H1 (cell line): Measurements from ENCODE around the gene ZBTB40. TPM values are rescaled to one million over a fixed set of nuclear protein-coding genes. Genes with fewer than 3 reads are reported as not detected.

Source experiments
- CTCF ChIA-PET: fragments of 300-600 bp; sonication (Branson Sonifier 250); formaldehyde crosslinking; loops from one replicate; lab custom pipeline; 2021; ENCODE audit not compliant: partially characterized antibody; lab: Charles Lee
- POLR2A ChIA-PET: fragments of 300-600 bp; sonication (Branson Sonifier 250); formaldehyde crosslinking; loops from one replicate; lab custom pipeline; 2021; ENCODE audit warnings: inconsistent platforms; ENCODE audit not compliant: partially characterized antibody; lab: Charles Lee
- DNase-seq, 2 experiments: peaks; one replicate each; pipeline versions ENCODE4 v3.0.0 to v3.0.0-alpha.2; 2010 to 2022; ENCODE audit warnings: low spot score in 2 of 2, low read depth in 1 of 2, mixed read lengths in 1 of 2
- FAIRE-seq: peaks from 2 replicates; lab custom pipeline; 2011; peaks lifted over from hg19 to GRCh38; lab: Jason Lieb, UNC
- H2AFZ ChIP-seq: 2 replicates; pipeline ENCODE4 v1.8.1; 2012; ENCODE audit warnings: low read length, inconsistent platforms
- H2AK5ac ChIP-seq: 2 replicates; pipeline ENCODE4 v1.6.1; 2013; ENCODE audit warnings: low read depth, low read length
- H2BK120ac ChIP-seq: replicated peaks from 2 replicates; pipeline ENCODE3; 2013; ENCODE audit warnings: low read depth, low read length, inconsistent platforms
- H2BK12ac ChIP-seq: 2 replicates; pipeline ENCODE4 v1.6.1; 2013; ENCODE audit warnings: low read depth, low read length
- H2BK15ac ChIP-seq: 2 replicates; pipeline ENCODE4 v1.6.1; 2013; ENCODE audit warnings: low read length
- H2BK20ac ChIP-seq: 2 replicates; pipeline ENCODE4 v1.6.1; 2013; ENCODE audit warnings: low read length
- H2BK5ac ChIP-seq: 2 replicates; pipeline ENCODE4 v1.6.1; 2013; ENCODE audit warnings: low read depth, low read length
- H3K14ac ChIP-seq: 2 replicates; pipeline ENCODE4 v1.6.1; 2013; ENCODE audit warnings: inconsistent platforms; ENCODE audit not compliant: insufficient read length
- H3K18ac ChIP-seq: 2 replicates; pipeline ENCODE4 v1.6.1; 2013; ENCODE audit warnings: low read length; ENCODE audit errors: extremely low read depth
- H3K23ac ChIP-seq: 2 replicates; pipeline ENCODE4 v1.6.1; 2013; ENCODE audit warnings: inconsistent platforms; ENCODE audit not compliant: insufficient read length
- H3K23me2 ChIP-seq: 2 replicates; pipeline ENCODE4 v1.6.1; 2013; ENCODE audit warnings: low read depth, low read length
- H3K27ac ChIP-seq: 2 replicates; pipeline ENCODE4 v1.6.1; 2011; ENCODE audit warnings: low read depth, low read length, inconsistent platforms
- H3K27me3 ChIP-seq, 4 experiments: replicated peaks in 1 of 4; 1 replicate in 1 of 4; 2 replicates in 3 of 4; pipeline versions ENCODE4 v1.6.1 to v1.8.1; 2011 to 2013; ENCODE audit warnings: low read length in 3 of 4, mild to moderate bottlenecking in 3 of 4, inconsistent platforms in 2 of 4, mixed read lengths in 2 of 4, moderate library complexity in 1 of 4; ENCODE audit not compliant: control insufficient read depth in 3 of 4, insufficient read depth in 3 of 4; ENCODE audit errors: extremely low read depth in 1 of 4
- H3K36me3 ChIP-seq, 4 experiments: 2 replicates each; pipeline versions ENCODE4 v1.6.1 to v1.8.1; 2011 to 2013; ENCODE audit warnings: mild to moderate bottlenecking in 4 of 4, low read length in 3 of 4, moderate library complexity in 2 of 4, control low read depth in 1 of 4, inconsistent platforms in 1 of 4; ENCODE audit not compliant: insufficient read depth in 4 of 4, control insufficient read depth in 2 of 4
- H3K4ac ChIP-seq: replicated peaks from 2 replicates; pipeline ENCODE3; 2013; ENCODE audit warnings: low read length, low read depth, mixed read lengths, inconsistent platforms; ENCODE audit not compliant: insufficient read length
- H3K4me1 ChIP-seq, 4 experiments: replicated peaks in 1 of 4; 1 replicate in 1 of 4; 2 replicates in 3 of 4; pipeline versions ENCODE4 v1.6.1 to v1.8.1; 2011 to 2013; ENCODE audit warnings: low read length in 3 of 4, inconsistent platforms in 2 of 4, mixed read lengths in 1 of 4; ENCODE audit not compliant: insufficient read depth in 4 of 4, control insufficient read depth in 3 of 4
- H3K4me2 ChIP-seq, 2 experiments: 2 replicates each; pipeline versions ENCODE4 v1.6.1 to v1.8.1; 2011 to 2013; ENCODE audit warnings: low read depth in 2 of 2, low read length in 2 of 2, control low read depth in 1 of 2, inconsistent platforms in 1 of 2, mild to moderate bottlenecking in 1 of 2; ENCODE audit not compliant: insufficient read depth in 1 of 2
- H3K4me3 ChIP-seq, 4 experiments: fragments of 200-600, 300-600 bp in 1 of 4; sonication (generic), shearing (Covaris generic), sonication (Bioruptor Twin) in 1 of 4; 2 replicates each; pipeline versions ENCODE4 v1.5.1 to v1.8.1; 2011 to 2016; ENCODE audit warnings: low read length in 4 of 4, low read depth in 3 of 4, control low read depth in 2 of 4, inconsistent platforms in 2 of 4, mild to moderate bottlenecking in 2 of 4, mixed read lengths in 1 of 4, moderate library complexity in 1 of 4; ENCODE audit not compliant: insufficient read depth in 2 of 4; ENCODE audit errors: extremely low read depth in 1 of 4
- H3K56ac ChIP-seq: replicated peaks from 2 replicates; pipeline ENCODE3; 2013; ENCODE audit warnings: low read depth, mild to moderate bottlenecking, mixed read lengths, low read length, inconsistent platforms; ENCODE audit not compliant: insufficient read length
- H3K79me1 ChIP-seq: 2 replicates; pipeline ENCODE4 v1.6.1; 2013; ENCODE audit warnings: low read depth, low read length, control low read depth
- H3K79me2 ChIP-seq, 2 experiments: 2 replicates each; pipeline versions ENCODE4 v1.6.1 to v1.8.1; 2012 to 2013; ENCODE audit warnings: low read length in 2 of 2, mild to moderate bottlenecking in 2 of 2, inconsistent platforms in 1 of 2; ENCODE audit not compliant: insufficient read depth in 2 of 2, control insufficient read depth in 1 of 2
- H3K9ac ChIP-seq, 4 experiments: replicated peaks in 1 of 4; 1 replicate in 1 of 4; 2 replicates in 3 of 4; pipeline versions ENCODE4 v1.6.1 to v1.8.1; 2011 to 2013; ENCODE audit warnings: low read depth in 3 of 4, low read length in 3 of 4, control low read depth in 2 of 4, mild to moderate bottlenecking in 2 of 4, moderate library complexity in 2 of 4, inconsistent platforms in 1 of 4; ENCODE audit errors: extremely low read depth in 1 of 4
- H3K9me3 ChIP-seq, 2 experiments: 2 replicates each; pipeline versions ENCODE4 v1.6.1 to v1.8.1; 2012 to 2013; ENCODE audit warnings: mild to moderate bottlenecking in 2 of 2, moderate library complexity in 2 of 2, control low read depth in 1 of 2, inconsistent platforms in 1 of 2, low read depth in 1 of 2, low read length in 1 of 2, mixed read lengths in 1 of 2; ENCODE audit not compliant: insufficient read depth in 2 of 2
- H4K20me1 ChIP-seq, 2 experiments: replicated peaks in 1 of 2; 2 replicates each; pipeline versions ENCODE3 to v1.8.1; 2011 to 2013; ENCODE audit warnings: inconsistent platforms in 2 of 2, low read length in 2 of 2, mild to moderate bottlenecking in 1 of 2; ENCODE audit not compliant: insufficient read depth in 2 of 2, control insufficient read depth in 1 of 2
- H4K5ac ChIP-seq: 2 replicates; pipeline ENCODE4 v1.6.1; 2013; ENCODE audit warnings: low read length, low read depth, mixed read lengths, inconsistent platforms; ENCODE audit not compliant: insufficient read length
- H4K8ac ChIP-seq: 2 replicates; pipeline ENCODE4 v1.8.0; 2013; ENCODE audit warnings: mild to moderate bottlenecking, moderate library complexity, low read length, inconsistent platforms; ENCODE audit not compliant: insufficient read depth; ENCODE audit errors: extremely low read depth
- H4K91ac ChIP-seq: replicated peaks from 2 replicates; pipeline ENCODE3; 2013; ENCODE audit warnings: low read length, mixed read lengths, inconsistent platforms; ENCODE audit not compliant: insufficient read length
- BACH1 ChIP-seq: IDR thresholded peaks from 2 replicates; pipeline ENCODE4 v1.6.1; 2012; ENCODE audit warnings: low read length, improper control_type of control experiment
- CBX5 ChIP-seq: fragments of 300-800, 300-1000 bp; sonication (generic); IDR thresholded peaks from 2 replicates; pipeline ENCODE4 v1.7.1; 2016; ENCODE audit warnings: antibody characterized with exemption, low read length, low read depth
- CHD1 ChIP-seq: IDR thresholded peaks from 2 replicates; pipeline ENCODE4 v1.6.1; 2012; ENCODE audit warnings: low read depth, low read length, improper control_type of control experiment
- CHD2 ChIP-seq: IDR thresholded peaks from 2 replicates; pipeline ENCODE4 v1.6.1; 2012; ENCODE audit warnings: low read length, improper control_type of control experiment
- KDM5A ChIP-seq: fragments of 200-600 bp; IDR thresholded peaks from 2 replicates; pipeline ENCODE4 v1.7.1; 2012; ENCODE audit warnings: mild to moderate bottlenecking, low read length, inconsistent platforms, mixed read lengths
- SRF ChIP-seq: IDR thresholded peaks from 2 replicates; pipeline ENCODE4 v1.6.1; 2011; ENCODE audit warnings: mild to moderate bottlenecking, low read depth, low read length, moderate library complexity
- SUZ12 ChIP-seq: fragments of 200-600 bp; sonication (generic); IDR thresholded peaks from 2 replicates; pipeline ENCODE4 v1.6.1; 2012; ENCODE audit warnings: mild to moderate bottlenecking, inconsistent platforms, low read length, moderate library complexity, mixed read lengths
- TEAD4 ChIP-seq: IDR thresholded peaks from 2 replicates; pipeline ENCODE4 v1.6.1; 2012; ENCODE audit warnings: low read depth, low read length, inconsistent platforms, mixed read lengths
- WGBS, 2 experiments: shearing (Covaris generic) in 1 of 2; methylation state at CpG; one replicate each; pipeline versions ENCODE4 v1.1.6 to v1.1.7; 2013 to 2015; ENCODE audit warnings: low lambda C conversion rate in 2 of 2, mixed read lengths in 2 of 2, inconsistent platforms in 1 of 2, low coverage in 1 of 2, missing lambda C conversion rate in 1 of 2; ENCODE audit not compliant: insufficient replicate concordance in 2 of 2, insufficient coverage in 1 of 2, insufficient read length in 1 of 2; ENCODE audit errors: extremely low coverage in 1 of 2, missing lambda C conversion rate in 1 of 2; 5-methylcytosine and 5-hydroxymethylcytosine counted together
- polyA plus RNA-seq, 7 experiments: library from polyadenylated mRNA; depleted of rRNA in 3 of 7; stranded (reverse) in 5 of 7; unstranded in 2 of 7; fragments of >200 nt in 5 of 7; fragments of 200-250 nt in 2 of 7; gene quantifications; 1 replicate in 5 of 7; 2 replicates in 1 of 7; 4 replicates in 1 of 7; pipeline versions ENCODE4 v1.2.1 to v1.2.3, GENCODE V29; 2011 to 2013; ENCODE audit warnings: missing spikeins in 2 of 7, mixed read lengths in 2 of 7
- total RNA-seq: library from RNA; stranded (reverse); fragmentation: NEBNext Ultra II Directional; extraction: Animal tissue kit (Norgen Biotek cat#: 25700); gene quantifications from 2 replicates; pipeline ENCODE4 v1.2.1, GENCODE V29; 2021
- TF ChIP-seq, protein P1 (sequence below), 3 experiments: IDR thresholded peaks; 1 replicate in 2 of 3; 2 replicates in 1 of 3; pipeline versions ENCODE4 v1.5.1 to v1.6.1; 2011; ENCODE audit warnings: low read length in 3 of 3, mild to moderate bottlenecking in 3 of 3, inconsistent platforms in 2 of 3, low read depth in 1 of 3, moderate library complexity in 1 of 3; ENCODE audit not compliant: insufficient read depth in 1 of 3; ENCODE audit errors: control extremely low read depth in 1 of 3
- TF ChIP-seq, protein P2 (sequence below): IDR thresholded peaks from 2 replicates; pipeline ENCODE4 v1.6.1; 2011; ENCODE audit warnings: low read depth, mild to moderate bottlenecking, low read length; ENCODE audit not compliant: insufficient read depth

The ZBTB40 gene
- total and polyA plus RNA-seq, 2 of the 8 experiments (the other 6 are each of a cell fraction or from before 2014, with no cell fraction given), result 3.1 to 19.3 TPM

DNA sequence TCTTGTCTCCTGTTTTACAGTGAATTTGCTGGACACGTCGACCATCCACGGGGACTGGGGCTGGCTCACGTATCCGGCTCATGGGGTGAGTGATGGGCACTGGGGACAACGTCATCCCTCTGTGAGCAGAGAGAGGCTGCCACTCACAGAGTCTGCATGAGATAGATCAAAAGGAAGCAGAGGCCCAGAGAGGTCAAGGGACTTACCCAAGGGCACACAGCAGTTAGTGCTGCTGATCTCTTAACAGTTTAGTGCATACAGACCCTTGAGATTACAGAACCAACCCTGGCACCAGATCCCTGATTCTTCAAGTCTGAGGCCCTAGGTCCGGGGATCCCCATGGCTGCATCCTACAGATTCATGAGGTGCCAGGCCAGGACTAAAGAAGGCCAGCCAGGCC is 117.6 kb downstream of the ZBTB40 start:
- H2BK12ac ChIP-seq, result no peak overlapping the region
- peaks cover 0 to 2% of the 10 kb centered on the region in 2 experiments for H4K20me1 ChIP-seq
- no peak overlapping the region for H2BK15ac ChIP-seq
- WGBS, 2 experiments, result 94% methylated on average over 7 of the region's 7 CpGs; no CpG with 5 or more reads in 1 of the 2 experiments
- H3K79me1 ChIP-seq, result no peaks in the 10 kb centered on the region; the same call in 1 of the 2 replicates
- CTCF ChIA-PET, result interaction anchor here (0.7 to 1.7 kb wide), 4 partner anchors 10 to 22 kb away, joined by 3 to 5 read pairs (median 3); no protein-coding TSS in a partner anchor
- no peaks in the 10 kb centered on the region for H3K9me3 ChIP-seq
- no peak overlapping the region for H3K4me3 ChIP-seq
- no peaks in the 10 kb centered on the region; a peak in 1 of 8 replicates for H3K36me3 ChIP-seq
- H3K27ac ChIP-seq, result no peak overlapping the region
- H3K79me2 ChIP-seq, result no peaks in the 10 kb centered on the region
- H3K4ac ChIP-seq, result no peak overlapping the region
- peaks cover 0 to 9% (median 6%) of the 10 kb centered on the region in 4 experiments; a peak in 5 of 7 replicates for H3K27me3 ChIP-seq
- peaks cover 2 to 21% (median 11%) of the 10 kb centered on the region in 4 experiments for H3K4me1 ChIP-seq
- no peaks in the 10 kb centered on the region for H3K23me2 ChIP-seq
- H3K14ac ChIP-seq, result no peak overlapping the region
- no peak overlapping the region for H2AFZ ChIP-seq
- no peak overlapping the region for H2BK120ac ChIP-seq
- H2BK20ac ChIP-seq, result no peak overlapping the region
- H2AK5ac ChIP-seq, result no peak overlapping the region
- DNase-seq, result no peak
- H4K5ac ChIP-seq, result no peak overlapping the region
- POLR2A ChIA-PET, result interaction anchor here (1.6 kb wide), 1 partner anchor 13 kb away, joined by 6 read pairs; no protein-coding TSS in a partner anchor
- FAIRE-seq, result no peak
- no peak overlapping the region for H3K9ac ChIP-seq
- no peak overlapping the region for H4K91ac ChIP-seq
- no peak overlapping the region for H3K23ac ChIP-seq
- no peak overlapping the region for H4K8ac ChIP-seq
- H3K18ac ChIP-seq, result no peak overlapping the region
- no peak overlapping the region for H2BK5ac ChIP-seq
- no peak overlapping the region for H3K56ac ChIP-seq
- H3K4me2 ChIP-seq, result no peak overlapping the region
- no peak for TF ChIP-seq CHD2
- no peak for TF ChIP-seq KDM5A
- no peak for TF ChIP-seq CBX5
- TF ChIP-seq TEAD4, result no peak
- no peak for TF ChIP-seq SUZ12
- no peak for TF ChIP-seq BACH1
- TF ChIP-seq SRF, result no peak
- TF ChIP-seq CHD1, result no peak
- TF ChIP-seq, protein P1, sequence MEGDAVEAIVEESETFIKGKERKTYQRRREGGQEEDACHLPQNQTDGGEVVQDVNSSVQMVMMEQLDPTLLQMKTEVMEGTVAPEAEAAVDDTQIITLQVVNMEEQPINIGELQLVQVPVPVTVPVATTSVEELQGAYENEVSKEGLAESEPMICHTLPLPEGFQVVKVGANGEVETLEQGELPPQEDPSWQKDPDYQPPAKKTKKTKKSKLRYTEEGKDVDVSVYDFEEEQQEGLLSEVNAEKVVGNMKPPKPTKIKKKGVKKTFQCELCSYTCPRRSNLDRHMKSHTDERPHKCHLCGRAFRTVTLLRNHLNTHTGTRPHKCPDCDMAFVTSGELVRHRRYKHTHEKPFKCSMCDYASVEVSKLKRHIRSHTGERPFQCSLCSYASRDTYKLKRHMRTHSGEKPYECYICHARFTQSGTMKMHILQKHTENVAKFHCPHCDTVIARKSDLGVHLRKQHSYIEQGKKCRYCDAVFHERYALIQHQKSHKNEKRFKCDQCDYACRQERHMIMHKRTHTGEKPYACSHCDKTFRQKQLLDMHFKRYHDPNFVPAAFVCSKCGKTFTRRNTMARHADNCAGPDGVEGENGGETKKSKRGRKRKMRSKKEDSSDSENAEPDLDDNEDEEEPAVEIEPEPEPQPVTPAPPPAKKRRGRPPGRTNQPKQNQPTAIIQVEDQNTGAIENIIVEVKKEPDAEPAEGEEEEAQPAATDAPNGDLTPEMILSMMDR (IDR thresholded peaks at IDR 0.05; ENCODE audit: control extremely low read depth in 1 of 3, insufficient read depth in 1 of 3, low read depth in 1 of 3, low read length in 3 of 3), result no peak
- TF ChIP-seq, protein P2, sequence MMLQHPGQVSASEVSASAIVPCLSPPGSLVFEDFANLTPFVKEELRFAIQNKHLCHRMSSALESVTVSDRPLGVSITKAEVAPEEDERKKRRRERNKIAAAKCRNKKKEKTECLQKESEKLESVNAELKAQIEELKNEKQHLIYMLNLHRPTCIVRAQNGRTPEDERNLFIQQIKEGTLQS, result no peak
